Suppressor macrophage (primary cell): ENCODE data around the gene METTL23.
"Not testable (repeated sequence)": the region's sequence is repeated elsewhere in the genome, so short reads cannot be mapped to it uniquely, and the experiment has no call there.

Source experiments
- DNase-seq, 4 experiments: peaks; one replicate each; pipeline ENCODE4 v3.0.0-alpha.2; 2020 to 2022

Gene METTL23

DNA sequence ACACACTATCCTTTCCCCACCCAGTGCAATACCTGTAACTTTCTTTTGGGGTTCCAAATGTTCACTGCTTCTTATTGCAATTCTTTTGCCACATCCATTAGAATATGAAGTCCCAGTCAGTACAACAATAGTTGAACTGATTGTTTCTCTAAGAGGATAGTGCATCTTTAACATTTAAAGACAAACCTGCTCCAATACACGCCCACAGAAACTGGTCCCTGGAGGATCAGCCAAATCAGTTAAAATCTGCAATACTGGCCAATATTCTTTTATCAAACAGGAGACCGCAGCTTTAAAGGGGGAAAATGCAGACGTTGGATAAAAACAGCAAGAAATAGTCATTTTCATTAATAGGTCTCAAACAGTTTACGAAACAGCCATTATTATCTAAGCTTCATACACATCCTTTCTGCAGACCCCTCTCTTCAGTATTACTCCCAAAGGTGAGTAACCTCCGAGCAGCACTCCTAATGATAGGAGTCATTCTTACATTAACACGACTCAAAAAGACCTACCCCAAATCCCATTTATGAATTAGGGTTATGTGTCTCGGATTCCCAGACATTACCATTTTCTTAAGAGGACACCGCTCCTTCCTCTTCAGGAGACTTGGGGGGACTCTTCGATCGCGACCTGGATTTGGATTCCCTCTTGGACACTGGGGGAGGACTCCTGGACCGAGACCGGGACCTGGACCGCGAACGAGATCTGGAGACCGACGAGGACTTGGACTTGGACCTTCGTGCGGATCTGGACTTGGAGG is 9.1 kb downstream of the METTL23 start:
- DNase-seq: no peak

DNA sequence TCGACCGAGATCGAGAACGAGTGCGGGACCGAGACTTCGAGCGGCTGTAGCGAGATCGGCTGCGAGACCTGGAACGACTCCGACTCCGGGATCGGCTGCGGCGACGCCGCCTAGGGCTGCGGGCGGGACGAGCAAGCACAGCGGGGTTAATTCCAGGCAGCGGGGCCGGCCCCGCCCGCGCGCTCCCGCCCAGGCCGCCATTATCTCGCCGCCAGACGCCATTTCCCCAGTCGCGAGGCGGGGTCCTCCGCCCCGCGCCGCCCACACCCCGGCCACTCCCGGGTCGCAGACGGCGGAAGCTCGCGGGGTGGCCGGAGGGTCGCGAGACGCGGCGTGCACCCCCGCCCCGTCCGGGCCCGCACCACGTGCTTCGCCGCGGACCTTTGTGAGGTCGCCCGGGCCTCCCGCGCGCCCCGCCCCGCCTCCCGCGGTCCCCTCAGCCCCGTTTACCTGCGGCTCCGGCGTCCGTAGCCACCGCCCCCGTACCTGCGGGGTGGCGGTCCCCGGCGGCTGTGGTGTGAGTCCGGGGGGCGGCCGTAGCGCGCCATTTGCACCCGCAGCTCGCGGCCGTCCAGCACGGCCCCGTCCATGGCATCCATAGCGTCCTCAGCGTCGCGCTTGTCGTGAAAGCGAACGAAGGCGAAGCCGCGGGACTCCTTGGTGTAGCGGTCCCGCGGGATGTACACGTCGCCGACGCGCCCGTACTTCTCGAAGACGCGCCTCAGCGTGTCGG is 9.9 kb downstream of the METTL23 start:
- peak; percentile 68 to 88 (median 80) for DNase-seq

DNA sequence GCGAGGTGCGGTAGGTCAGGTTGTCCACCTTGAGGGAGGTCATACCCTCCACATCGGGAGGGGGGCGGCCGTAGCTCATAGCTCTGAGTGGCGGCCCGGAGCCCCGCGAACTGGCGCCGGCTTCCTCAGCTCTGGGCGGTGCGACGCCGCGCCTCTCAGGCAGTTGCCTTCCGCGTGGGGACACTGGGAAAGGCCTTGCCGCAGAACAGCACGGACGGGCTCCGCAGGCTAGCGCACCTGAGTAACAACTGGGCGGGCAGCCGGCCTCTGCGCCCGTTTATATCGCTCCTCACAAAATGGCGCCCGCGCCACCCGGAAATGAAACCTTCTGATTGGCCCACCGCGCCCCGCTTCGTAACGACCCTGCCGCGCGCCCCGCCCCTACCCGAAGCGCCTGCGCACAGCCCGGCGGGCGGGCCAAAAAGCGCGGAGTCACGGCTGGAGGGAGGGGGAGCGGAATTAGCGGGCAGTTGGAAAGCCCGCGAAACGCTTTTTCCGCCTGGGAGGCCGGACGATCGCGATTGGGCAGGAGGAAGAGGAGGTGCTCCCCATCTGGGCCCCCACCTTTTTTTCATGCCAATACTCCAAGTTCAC is 10.5 kb downstream of the METTL23 start, which contains the start of gene SRSF2:
Gene SRSF2, minus strand, starts transcription at position 250 of the 594 bp plus-strand sequence. Its CDS starts 171 bp downstream, at position 79.
- DNase-seq: peak; percentile 99 to 100 (median 100)

DNA sequence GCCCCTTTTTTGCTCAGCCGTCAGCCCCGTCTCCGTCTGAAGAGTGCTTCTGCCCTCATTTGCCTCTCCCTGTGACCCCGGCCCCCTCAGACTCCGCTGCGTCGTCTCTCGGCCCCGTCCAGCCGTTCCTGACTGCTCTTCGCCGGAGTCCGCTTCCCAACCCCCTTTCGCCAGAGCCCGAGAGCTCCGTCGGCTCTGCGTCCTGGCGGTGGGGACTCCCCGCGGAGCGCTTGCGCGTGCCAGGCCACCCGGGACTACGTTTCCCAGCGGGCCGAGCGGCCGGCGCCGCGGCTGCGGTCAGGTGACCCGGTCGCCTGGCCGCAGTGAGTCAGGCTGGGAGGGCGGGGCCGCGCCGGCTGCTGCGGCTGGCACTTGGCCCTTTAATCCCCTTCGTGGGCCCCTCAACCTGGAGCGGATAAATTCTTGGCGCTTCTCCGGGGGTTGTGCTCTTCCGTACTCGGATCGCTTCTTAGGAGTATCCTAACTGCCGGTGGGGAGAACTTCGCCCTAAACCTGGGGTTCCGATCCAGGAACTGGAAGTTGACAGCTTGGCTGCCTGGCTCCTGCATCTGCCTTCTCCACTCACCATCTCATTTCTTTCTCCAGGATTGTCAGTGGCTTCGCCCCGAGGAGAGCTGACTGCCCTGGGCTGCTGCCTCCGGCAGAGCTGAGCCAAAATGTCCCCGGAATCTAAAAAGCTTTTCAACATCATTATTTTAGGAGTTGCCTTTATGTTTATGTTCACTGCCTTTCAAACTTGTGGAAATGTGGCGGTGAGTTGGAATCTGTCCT is 11.2 kb downstream of the METTL23 start, which contains the start of gene MFSD11:
Gene MFSD11, plus strand, starts transcription at position 444 of the 792 bp plus-strand sequence. Its CDS starts 234 bp downstream, at position 678.
- DNase-seq: peak; percentile 94 to 97 (median 96)

DNA sequence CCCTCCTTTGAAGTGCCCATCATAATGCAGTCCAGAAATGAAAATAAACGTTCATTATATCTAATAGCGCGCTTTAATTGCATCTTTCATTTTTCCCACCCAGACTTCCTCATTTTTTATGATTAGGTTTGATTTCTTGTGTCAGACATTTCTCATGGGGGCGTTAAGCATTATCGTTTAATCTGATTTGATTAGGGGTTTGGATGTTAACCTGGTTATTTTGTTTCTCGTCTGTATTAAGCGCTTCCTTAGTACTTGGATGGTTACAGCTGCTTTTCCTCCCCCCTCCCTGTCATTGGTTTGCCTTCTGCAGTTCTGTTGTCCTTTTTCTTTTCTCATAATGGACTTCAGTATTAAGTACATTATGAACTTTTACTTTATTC is 11.8 kb downstream of the METTL23 start:
- DNase-seq: peak in 1 of 4 experiments; percentile 13

DNA sequence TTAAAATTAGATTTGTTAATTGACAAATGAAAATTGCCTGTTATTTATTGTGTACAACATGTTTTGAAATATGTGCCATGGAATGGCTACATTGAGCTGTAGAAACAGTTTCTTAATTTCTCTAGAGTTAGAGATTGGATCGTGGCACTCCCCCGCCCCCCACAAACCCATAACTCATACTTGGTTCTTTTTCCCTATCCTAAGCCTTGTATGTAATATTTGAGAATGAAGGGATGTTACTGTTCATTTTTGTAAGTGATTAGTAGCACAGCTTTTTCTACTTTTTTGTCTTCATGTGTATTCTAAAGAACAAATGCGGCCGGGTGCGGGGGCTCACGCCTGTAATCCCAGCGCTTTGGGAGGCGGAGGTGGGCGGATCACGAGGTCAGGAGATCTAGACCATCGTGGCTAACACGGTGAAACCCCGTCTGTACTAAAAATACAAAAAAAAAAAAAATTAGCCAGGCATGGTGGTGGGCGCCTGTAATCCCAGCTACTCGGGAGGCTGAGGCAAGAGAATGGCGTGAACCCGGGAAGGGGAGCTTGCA is 13.0 kb downstream of the METTL23 start:
- DNase-seq: not testable (repeated sequence)

DNA sequence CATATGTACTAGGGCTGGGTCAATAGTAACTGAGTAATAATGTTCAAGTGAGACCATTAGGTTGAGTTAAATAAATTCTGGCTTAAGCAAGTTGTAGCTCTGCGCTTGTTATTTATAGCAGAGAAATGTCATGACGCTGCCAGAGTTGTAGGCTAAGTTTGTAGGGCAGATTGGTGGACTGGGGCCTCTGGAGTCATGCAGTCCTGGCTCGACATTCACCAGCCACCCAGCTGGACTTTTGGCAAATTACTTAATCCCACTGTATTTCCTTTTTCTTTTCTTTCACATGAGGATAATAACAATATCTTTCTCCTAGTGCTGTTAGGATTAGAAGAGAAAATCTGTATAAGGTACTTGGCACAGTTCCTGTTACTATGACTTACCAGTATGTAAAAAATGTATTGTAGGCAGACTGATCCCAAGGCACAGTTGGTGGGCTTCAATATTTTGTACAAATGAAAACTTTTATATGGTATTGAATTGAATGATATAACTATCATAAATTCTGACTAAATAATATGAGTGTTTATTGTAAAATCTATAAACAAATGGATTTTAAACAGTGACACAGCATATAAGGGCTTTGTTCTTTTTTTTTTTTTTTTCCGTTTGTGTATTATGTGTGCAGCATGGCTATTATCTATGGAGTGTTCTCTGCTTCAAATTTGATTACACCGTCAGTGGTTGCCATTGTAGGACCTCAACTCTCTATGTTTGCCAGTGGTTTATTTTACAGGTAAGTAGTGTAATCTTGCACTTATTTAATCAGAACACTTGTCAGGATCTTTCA is 13.9 kb downstream of the METTL23 start:
- no peak for DNase-seq

DNA sequence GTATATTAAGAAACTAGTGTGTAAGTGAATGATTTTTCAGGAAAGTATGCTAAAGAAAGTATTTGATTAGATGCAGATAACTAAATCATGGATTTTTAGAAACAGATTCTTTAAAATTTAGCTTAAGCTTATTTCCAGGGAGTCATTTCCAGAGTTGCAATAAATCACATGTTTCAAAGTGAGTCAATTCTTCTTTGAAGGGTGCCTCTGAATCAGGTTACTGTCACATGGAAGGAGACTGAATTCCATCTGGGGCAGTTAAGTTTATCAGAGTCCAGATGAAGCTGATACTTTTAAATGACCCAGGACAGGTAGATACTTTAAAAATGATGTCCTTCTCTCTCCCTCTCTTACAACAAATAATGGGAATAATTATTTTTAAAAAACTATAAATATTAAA is 16.3 kb downstream of the METTL23 start:
- peak in 2 of 4 experiments; percentile 30 to 39 for DNase-seq

DNA sequence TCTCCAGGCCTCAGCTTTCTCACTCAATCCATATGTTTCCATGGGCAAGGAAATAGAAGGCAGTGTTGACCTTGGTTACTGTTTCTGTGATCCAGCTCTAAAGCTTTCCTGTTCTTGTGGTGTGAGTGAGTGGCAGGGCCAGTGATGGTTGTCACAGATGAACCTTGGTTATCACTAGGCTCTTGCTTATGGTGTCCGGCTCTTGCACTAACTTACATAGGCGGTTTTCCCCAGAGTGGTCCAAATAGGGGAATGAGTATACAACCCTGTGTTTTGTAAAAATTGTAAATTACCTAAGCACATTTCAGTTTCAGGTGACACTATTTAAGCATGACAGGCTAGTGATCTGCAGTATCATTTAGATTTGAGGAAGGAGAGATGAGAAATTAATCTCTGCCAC is 18.1 kb downstream of the METTL23 start:
- no peak for DNase-seq

DNA sequence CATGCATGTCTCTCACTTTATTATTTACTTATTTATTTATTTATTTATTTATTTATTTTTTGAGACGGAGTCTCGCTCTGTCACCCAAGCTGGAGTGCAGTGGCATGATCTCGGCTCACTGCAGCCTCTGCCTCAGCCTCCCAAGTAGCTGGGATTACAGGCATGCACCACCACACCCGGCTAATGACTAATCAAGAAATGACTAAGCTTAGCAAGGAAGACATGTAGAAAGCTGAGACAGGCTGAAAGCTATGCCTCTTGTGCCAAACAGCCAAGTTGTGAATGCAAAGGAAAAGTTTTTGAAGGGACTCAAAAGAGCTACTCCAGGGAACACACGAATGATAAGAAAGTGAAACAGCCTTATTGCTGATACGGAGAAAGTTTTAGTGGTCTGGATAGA is 19.1 kb downstream of the METTL23 start:
- not testable (repeated sequence) for DNase-seq

DNA sequence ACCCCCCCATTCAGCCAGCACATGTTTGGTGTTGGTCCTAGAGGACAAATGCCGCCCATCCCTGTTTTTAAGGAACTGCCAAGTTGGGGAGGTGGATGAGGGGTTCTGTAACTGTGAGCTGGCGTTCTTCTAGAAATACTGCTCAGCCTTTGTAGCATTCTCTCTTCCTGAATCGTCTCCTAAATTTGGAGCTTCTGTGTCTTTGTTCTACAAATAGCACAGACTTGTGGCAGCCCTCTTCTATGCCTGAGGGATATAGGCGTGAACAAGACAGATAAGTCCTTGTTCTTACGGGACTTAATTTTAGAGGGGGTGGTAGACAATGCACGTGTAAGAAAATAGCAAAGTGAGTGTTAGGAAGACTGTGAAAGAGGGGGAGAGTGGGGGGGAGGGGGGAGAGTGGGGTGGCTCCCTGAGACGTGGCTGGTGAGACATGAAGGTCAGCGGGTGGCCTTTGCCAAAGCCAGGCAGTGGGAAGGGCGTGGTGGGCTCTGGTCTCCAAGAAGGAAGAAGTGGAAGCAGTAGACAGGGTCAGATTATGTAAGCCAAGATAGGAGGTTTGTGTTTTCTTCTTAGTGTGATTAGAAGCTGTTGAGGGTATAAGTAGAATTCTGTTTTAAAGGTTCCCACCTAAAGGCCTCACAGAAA is 21.2 kb downstream of the METTL23 start:
- no peak for DNase-seq

DNA sequence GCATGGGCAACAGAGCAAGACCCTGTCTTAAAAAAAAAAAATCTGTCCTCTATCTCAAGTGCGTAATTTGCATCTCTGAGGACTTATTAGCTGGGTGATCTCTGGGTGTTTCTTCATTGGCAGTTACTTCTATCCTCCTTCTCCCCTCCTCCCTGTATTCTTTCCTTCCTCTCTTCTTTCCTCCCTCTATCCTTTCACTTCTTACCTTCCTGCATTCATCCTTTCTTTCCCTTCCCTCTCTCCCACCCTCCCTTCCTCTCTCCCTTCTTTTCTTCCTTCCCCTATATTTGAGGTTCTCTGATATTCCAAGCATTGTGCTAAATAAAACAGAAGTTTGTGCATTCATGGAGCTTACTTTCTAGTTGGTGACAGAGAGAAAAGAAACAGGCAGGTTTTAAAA is 22.0 kb downstream of the METTL23 start:
- no peak for DNase-seq

DNA sequence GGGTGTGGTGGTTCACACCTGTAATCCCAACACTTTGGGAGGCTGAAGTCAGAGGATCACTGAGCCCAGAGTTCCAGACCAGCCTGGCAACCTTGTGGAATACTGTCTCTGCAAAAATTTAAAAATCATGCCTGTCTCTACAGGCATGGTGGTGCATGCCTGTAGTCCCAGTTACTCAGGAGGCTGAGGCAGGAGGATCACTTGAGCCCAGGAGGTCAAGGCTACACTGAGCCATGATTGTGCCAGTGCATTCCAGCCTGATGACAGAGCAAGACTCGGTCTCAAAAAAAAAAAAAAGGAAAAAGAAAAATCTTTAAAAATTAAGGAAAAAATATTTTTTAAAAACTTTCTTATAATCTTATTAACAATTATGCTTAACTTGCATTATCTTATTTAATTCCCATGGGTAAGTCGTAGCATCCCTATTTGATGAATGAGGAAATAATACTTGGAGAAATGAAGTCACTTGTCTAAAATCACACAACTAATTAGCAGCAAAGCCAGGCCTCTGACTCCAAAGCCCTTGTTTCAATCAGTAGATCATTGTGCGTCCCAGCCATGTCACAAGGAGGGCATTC is 24.9 kb downstream of the METTL23 start:
- no peak for DNase-seq

DNA sequence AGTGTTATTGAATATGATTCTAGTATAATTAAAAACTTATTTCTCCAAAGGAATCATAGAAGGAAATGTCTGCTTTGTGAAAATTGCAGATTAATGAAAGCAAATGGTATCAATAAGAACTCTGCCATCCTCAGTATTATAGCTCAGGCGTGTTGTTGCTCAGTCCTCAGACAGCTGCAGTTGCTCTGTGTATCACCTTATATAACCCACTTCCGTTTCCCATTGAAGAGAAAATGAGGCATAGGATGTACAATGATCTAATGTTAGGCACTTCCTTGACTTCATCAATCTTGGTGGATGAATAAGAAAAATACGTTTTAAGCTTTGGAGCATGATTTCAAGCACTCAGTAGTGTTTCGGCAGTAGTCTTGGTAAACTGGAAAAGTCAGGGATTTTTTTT is 25.4 kb downstream of the METTL23 start:
- DNase-seq: no peak

DNA sequence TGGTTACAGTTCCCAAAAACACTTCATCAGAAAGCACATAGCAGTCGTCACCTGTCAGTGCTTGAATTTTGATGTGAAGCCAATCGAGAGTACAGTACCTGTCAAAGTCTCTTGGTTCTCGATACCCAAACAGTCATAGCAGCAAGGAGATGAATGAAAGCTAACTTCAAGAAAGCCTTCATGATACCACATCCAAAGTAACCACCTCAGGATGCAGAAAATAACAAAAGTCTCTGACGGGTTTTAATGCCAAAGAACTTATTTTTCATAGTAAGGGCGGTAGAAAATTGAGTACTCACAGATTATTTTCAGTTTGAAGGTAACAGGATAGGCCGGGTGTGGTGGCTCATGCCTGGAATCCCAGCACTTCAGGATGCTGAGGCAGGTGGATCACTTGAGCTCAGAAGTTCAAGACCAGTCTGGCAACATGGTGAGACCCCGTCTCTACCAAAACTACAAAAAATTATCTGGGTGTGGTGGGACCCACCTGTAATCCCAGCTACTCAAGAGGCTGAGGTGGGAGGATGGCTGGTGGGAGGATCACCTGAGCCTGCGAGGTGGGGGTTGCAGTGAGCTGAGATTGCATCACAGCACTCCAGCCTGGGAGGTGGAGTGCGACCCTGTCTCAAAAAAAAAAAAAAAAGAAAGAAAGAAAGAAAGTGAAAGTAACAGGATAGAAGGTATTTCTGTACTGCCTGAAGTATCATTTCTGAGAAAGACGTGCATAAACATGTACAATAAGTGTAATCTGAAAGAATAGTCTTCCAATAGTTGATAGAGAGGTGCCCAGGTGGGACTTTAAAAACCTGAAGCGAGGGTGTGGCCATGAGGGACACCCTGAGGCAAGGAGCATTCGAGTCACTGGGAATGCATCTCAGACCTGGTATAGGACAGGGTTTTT is 26.7 kb downstream of the METTL23 start:
- DNase-seq: no peak

DNA sequence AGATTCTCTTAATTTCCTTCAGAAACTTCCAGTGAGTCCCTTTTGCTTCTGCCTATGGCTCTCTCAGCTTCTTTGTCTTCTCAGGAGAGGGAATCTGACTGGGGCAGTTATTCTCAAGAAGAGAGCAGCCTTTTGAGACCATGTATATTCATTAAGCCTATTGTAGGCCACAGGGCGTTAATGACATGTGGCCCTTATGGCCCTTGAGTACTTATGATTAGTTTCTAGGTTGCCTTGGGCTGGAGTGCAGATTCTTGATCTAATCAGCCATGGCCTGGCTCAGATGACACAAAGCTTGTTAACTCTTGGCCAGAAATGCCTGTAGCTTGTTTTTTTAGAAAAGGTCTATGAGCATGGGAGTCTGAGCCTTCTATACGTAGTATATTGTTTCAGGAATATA is 28.6 kb downstream of the METTL23 start:
- DNase-seq: no peak

DNA sequence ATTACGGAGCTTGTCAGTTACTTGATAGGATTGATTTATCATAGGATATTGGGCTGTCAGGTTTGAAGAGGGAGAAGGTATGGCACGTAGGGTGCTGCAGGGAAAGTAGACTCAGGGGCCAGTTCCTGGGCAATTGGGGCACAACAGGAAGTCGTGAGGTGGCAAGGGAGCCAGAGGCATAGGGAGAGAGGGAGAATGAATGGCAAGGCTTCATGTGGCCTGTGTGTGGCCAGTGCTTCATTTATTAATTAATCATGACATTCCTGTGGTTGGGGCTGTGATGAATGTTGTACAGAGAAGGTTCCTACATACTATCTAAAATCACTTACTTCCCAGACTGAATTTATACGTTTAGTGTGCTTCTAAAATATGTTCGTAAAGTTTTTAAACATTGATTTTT is 30.6 kb downstream of the METTL23 start:
- DNase-seq: no peak

DNA sequence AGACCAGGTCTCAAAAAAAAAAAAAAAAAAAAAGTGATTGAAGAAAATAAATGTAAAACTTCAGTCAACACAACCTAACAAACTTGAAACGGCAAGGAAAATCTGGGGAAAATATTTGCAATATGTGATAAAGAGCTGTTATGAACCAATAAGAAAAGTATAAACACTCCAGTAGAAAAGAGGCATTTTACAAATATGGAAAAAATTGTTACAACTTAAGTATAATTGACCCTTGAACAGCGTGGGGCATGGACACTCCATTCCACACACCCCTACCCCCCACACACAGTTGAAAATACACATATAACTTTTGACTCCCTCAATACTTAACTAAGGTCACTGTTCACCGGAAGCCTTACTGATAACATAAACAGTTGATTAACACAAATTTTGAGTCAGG is 31.9 kb downstream of the METTL23 start:
- no peak for DNase-seq

DNA sequence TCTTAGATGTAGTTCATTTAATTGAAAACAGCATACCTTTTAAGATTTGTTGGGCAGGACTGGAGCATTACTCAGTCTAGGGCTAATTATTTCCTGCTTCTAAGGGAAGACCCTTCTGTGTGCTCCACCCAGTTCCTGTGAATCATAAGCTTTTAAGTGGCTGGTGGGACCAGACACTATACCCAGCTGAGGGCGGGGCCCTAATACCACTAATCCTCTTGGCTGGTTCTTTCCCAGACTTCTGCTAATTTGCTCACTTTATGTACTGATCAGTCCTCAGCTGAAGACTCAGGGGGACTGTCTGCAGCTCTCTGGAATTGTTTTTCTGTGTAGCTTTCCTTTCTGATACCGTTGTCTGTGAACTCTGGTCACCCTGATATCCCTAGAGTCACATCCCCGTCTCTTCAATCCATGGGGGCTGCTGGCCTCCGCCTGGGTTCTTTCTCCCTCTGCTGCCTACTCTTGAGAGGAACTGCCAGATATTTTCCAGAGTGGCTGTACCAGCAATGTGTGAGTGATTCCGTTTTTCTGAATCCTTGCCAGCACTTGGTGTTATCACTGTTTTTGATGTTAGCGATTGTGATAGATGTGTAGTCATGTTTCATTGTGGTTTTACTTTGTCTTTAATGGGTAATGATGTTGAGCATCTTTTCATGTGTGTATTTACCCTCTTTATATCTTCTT is 46.3 kb downstream of the METTL23 start:
- DNase-seq: peak in 3 of 4 experiments; percentile 6 to 32 (median 28)
